SK-MEL-5 (cell line): ENCODE measurements around the gene BLNK. TPM values are rescaled to one million over a fixed set of nuclear protein-coding genes. Genes with fewer than 3 reads are reported as not detected.
"Not testable (repeated sequence)": the region's sequence is repeated elsewhere in the genome, so short reads cannot be mapped to it uniquely, and the experiment has no call there.

Source experiments
- DNase-seq: peaks from one replicate; pipeline ENCODE4 v3.0.0-alpha.2; 2016; ENCODE audit warnings: low read depth, low spot score
- in situ Hi-C: cut with HindIII; loops from 2 replicates; pipeline ENCODE4 v1.10.0; 2016; ENCODE audit warnings: low sequenced_read_pairs, high pct_unique_total_duplicates, low pct_unique_long_range_greater_than_20kb
- total RNA-seq: library from RNA; depleted of rRNA; stranded (reverse); fragments of >200 nt; shearing (Covaris generic); gene quantifications from 2 replicates; pipeline ENCODE4 v1.2.3, GENCODE V29; 2014; rRNA removed

Gene BLNK
- total RNA-seq, 1 experiment from 2014 or later, result not detected

DNA sequence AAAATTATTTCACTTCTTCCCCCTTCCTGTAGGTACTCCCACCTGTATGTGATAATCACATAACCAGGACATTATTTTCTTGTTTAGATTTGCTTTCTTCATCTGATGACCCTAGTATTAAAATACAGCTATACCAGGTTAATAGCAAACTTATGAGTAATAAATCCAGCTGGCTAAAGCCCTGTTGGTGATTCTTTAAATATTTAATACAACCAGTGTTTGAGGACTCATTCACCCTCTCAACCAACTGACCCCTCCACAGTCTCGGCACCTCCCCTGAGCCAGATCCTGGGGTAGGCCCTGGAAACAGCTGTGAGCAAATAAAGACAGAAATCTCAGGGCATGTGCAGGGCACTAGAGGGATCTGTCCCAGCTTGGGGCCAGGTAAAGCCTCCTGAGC, 58.5 kb downstream of the BLNK start:
- DNase-seq, result no peak
- in situ Hi-C loops, result no loop called here

- no peak for DNase-seq
- in situ Hi-C loops, result no loop called here
Measured at GRCh38 chr10:96211764-96212163, 59.6 kb downstream of the BLNK start.

DNA sequence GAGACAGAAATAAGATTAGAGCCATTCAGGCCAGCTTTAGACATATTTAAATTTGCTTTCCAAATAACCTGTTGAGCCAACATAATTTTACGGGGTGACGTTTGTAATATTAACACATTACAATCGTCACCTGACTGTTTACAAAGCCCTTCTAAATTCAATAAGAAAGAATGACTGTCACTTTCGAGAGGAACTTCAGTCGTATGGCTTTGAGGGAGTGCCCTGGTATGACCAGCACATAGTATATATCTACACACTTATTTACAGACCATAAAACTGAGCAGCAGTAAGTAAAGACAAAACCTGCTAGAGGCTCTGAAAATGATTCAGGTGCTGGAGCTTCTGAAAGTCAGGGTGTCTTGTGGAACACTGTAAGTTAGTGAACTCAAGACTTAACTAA, 62.4 kb downstream of the BLNK start:
- in situ Hi-C loops, result no loop called here
- DNase-seq, result no peak

GRCh38 chr10:96208271-96208670, 63.1 kb downstream of the BLNK start:
- in situ Hi-C loops, result no loop called here

GRCh38 chr10:96205580-96205979, 65.8 kb downstream of the BLNK start:
- DNase-seq, result no peak
- in situ Hi-C loops, result no loop called here

More at GRCh38 chr10:96208271-96208670, 63.1 kb downstream of the BLNK start:
- DNase-seq, result no peak

- in situ Hi-C loops, result no loop called here
- no peak for DNase-seq
Measured at GRCh38 chr10:96201525-96201924, 69.8 kb downstream of the BLNK start.

- DNase-seq, in situ Hi-C loops: not testable (repeated sequence)
Measured at GRCh38 chr10:96189505-96189904, 81.9 kb downstream of the BLNK start.

DNA sequence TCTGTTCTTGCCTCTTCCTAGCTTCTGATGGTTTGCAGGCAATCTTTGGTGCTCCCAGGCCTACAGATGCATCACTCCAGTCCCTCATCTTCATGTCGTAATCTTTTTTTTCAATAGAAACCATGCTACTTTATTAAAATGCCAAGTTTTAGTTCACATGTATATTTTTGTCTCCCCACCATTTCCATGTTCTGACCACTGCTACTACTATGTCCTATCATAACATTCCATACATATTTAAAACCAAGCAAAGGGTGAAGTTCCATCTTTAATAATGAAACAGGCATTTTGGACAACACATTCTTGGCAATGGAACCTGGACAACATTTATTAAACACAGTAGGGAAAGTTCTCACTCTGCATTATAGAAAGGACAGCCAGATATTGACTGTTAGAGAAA, 82.5 kb downstream of the BLNK start:
- DNase-seq, result no peak
- in situ Hi-C loops, result no loop called here

- in situ Hi-C loops, result no loop called here
- no peak for DNase-seq
Measured at GRCh38 chr10:96188421-96188820, 82.9 kb downstream of the BLNK start.

- no peak for DNase-seq
- in situ Hi-C loops, result no loop called here
Measured at GRCh38 chr10:96176985-96177384, 94.4 kb downstream of the BLNK start.

DNA sequence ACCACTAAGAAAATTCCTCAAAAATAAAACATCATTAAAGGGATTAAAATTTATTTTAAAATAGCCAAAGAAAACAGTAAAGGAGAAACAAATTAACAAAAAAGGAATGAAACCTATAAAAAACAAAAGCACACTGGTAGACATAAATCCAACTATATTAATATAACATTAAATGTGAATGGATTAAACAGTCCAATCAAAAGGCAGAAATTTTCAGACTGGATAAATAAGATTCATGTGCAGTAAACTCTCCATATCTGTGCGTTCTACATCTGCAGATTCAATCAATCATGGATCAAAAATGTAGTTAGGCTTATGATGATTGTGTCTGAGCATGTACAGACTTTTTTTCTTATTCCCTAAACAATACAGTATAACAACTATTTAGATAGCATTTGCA, 98.7 kb downstream of the BLNK start:
- in situ Hi-C loops, result no loop called here
- no peak for DNase-seq

DNA sequence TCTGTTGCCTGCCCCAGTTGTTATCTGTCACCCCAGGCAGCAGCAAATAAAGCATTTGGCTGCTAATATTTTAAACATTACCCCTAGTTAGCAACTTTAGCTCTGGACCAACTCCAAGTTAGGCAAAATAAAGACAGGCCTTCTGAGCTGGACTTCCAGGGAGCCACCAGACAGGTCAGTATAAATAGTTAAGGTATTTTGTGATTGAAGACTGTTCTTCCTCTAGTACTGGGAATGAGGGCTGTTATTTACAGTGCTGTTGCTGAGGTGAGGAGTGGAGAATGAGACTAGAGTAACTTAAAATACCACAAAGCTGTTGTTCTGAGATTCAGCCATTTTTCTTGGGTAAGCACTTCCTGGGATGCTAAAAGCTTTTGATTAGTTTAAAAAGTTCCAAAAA, 101.1 kb downstream of the BLNK start:
- in situ Hi-C loops, result no loop called here
- DNase-seq, result no peak

- no peak for DNase-seq
- in situ Hi-C loops, result no loop called here
Measured at GRCh38 chr10:96168546-96168945, 102.8 kb downstream of the BLNK start.

GRCh38 chr10:96165726-96166125, 105.6 kb downstream of the BLNK start:
- in situ Hi-C loops, result no loop called here
- no peak for DNase-seq

DNA sequence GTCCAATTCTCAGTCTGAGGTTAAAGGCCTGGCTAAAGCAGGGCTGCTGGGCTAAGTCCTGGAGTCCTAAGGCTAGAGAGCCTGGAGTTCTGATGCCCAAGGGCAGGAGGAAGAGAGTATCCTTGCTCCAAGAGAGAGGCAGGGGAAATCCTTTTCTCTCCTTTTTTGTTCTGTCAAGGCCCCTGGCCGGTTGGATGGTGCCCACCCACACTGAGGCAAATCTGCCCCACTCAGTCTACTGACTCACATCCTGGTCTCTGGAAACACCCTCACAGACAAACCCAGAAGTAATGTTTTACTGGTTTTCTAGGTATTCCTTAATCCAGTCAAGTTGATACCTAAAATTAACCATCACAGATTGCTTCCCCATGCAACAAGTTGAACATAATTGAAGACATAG, 118.3 kb downstream of the BLNK start:
- in situ Hi-C loops, result no loop called here
- DNase-seq, result no peak

DNA sequence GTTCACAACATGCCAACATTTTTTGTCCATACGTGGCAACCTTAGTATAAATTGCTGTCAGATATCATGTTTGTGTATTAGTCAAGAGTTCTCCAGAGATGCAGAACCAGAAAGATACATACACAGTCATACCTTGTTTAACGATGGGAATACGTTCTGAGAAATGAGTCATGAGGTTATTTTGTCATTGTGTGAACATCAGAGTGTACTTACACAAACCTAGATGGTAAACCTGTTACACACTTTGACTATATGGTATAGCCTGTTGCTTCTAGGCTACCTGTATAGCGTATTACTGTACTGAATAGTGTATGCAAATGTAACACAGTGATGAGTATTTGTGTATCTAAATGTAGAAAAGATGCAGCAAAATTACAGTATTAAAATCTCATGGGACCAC, 118.9 kb downstream of the BLNK start:
- in situ Hi-C loops, result no loop called here
- no peak for DNase-seq

Other genes with a start within 250 kb of the BLNK start
- gene CCNJ, start 228.0 kb downstream of the BLNK start, total RNA-seq, result 4.7 and 5.2 TPM in 2 replicates
- 15.8 and 17.3 TPM in 2 replicates for gene ZNF518A, start 141.3 kb downstream of the BLNK start, total RNA-seq
- gene DNTT, start 32.9 kb upstream of the BLNK start, total RNA-seq, result not detected in 2 replicates
- not detected in 2 replicates for gene OPALIN, start 87.4 kb upstream of the BLNK start, total RNA-seq
- gene TLL2, start 242.4 kb upstream of the BLNK start, total RNA-seq, result 0.08 and 0.11 TPM in 2 replicates